ENCODE measurements around the gene PWP1. TPM values are rescaled to one million over a fixed set of nuclear protein-coding genes. Genes with fewer than 3 reads are reported as not detected.

The PWP1 gene
- total and polyA plus RNA-seq, 2 of the 4 experiments (the other 2 are of a cell fraction): 143 to 179 TPM

- H3K27ac ChIP-seq (ENCODE audit: insufficient read depth, low read length): no peak overlapping the region
- DNase-seq: no peak
- no peaks in the 10 kb centered on the region; the same call in 1 of the 2 replicates for H3K9me1 ChIP-seq (ENCODE audit: insufficient read depth, low read length)
Measured at GRCh38 chr12:107657621-107658020, 28.0 kb upstream of the PWP1 start.

More at GRCh38 chr12:107657621-107658020, 28.0 kb upstream of the PWP1 start:
- TF ChIP-seq CTCF (conservative IDR thresholded peaks at IDR 0.05; ENCODE audit: low read depth, low read length) (no peak), MAZ (IDR thresholded peaks at IDR 0.05; ENCODE audit: borderline replicate concordance, low read depth, low read length) (no peak), RAD21 (IDR thresholded peaks at IDR 0.05; ENCODE audit: low read length) (no peak), POLR2A (IDR thresholded peaks at IDR 0.05; ENCODE audit: low read depth, low read length) (no peak)
- H3K27me3 ChIP-seq (ENCODE audit: control insufficient read depth, insufficient read depth, low read length): no peaks in the 10 kb centered on the region
- no peak overlapping the region for H4K91ac ChIP-seq (ENCODE audit: insufficient read depth, low read depth, low read length)
- dilution Hi-C loops (cut with HindIII; ENCODE audit: low sequenced_read_pairs, unreplicated experiment) (no loop called here), in situ Hi-C loops (cut with MboI; ENCODE audit: low sequenced_read_pairs) (no loop called here), intact Hi-C loops (cut with micrococcal nuclease) (no loop called here)
- no peak overlapping the region for H2AK9ac ChIP-seq (replicated peaks; ENCODE audit: low read depth, low read length, poor library complexity)
- no peak overlapping the region for H2AFZ ChIP-seq (replicated peaks; ENCODE audit: low read length, poor library complexity)
- no peak overlapping the region for H4K8ac ChIP-seq (ENCODE audit: low read depth in 2 of 2, low read length in 2 of 2)
- POLR2A ChIA-PET (ENCODE audit: unreplicated experiment): no interaction called here
- ATAC-seq (ENCODE audit: low read depth): no peak
- no peaks in the 10 kb centered on the region for H3K79me1 ChIP-seq (ENCODE audit: low read depth in 1 of 2, low read length in 2 of 2)
- H2BK15ac ChIP-seq (ENCODE audit: low read depth, low read length): no peak overlapping the region
- no peak overlapping the region for H3K4me3 ChIP-seq (ENCODE audit: insufficient read depth, low read depth, low read length)
- H2AK5ac ChIP-seq (ENCODE audit: low read depth, low read length): no peak overlapping the region
- no peak overlapping the region for H2BK5ac ChIP-seq (ENCODE audit: low read depth, low read length, poor library complexity, severe bottlenecking)
- H2BK20ac ChIP-seq (ENCODE audit: low read depth, low read length): no peak overlapping the region
- H3K56ac ChIP-seq (ENCODE audit: extremely low read depth, insufficient read depth, low read length): no peak overlapping the region
- no peak overlapping the region for H3K9ac ChIP-seq (ENCODE audit: low read depth, low read length)
- H3K4me1 ChIP-seq (ENCODE audit: control insufficient read depth, insufficient read depth, low read length): no peaks in the 10 kb centered on the region
- no peak overlapping the region for H3K4ac ChIP-seq (ENCODE audit: low read depth, low read length)
- no peak overlapping the region for H2BK120ac ChIP-seq (ENCODE audit: low read depth, low read length)
- no peaks in the 10 kb centered on the region for H4K20me1 ChIP-seq (ENCODE audit: insufficient read depth, low read length)
- no peak overlapping the region for H3K18ac ChIP-seq (ENCODE audit: low read depth, low read length)
- 100% methylated on average over 2 of the region's 9 CpGs; no CpG with 5 or more reads in 1 of the 2 experiments for WGBS, 2 experiments (ENCODE audit: extremely low coverage in 2 of 2, insufficient read length in 1 of 2)
- H3K14ac ChIP-seq (replicated peaks; ENCODE audit: low read depth, low read length): no peak overlapping the region
- CTCF ChIA-PET: no interaction called here
- no peak overlapping the region for H3K4me2 ChIP-seq (ENCODE audit: low read depth, low read length)
- no TSS peak for BruUV-seq (replicated peaks)
- H4K5ac ChIP-seq (ENCODE audit: low read depth, low read length): no peak overlapping the region
- H3K9me3 ChIP-seq (ENCODE audit: control insufficient read depth, insufficient read depth, low read length): no peaks in the 10 kb centered on the region
- H3K23ac ChIP-seq (ENCODE audit: low read depth, low read length): no peak overlapping the region
- no peaks in the 10 kb centered on the region for H3K36me3 ChIP-seq (ENCODE audit: control insufficient read depth, insufficient read depth, low read length)

Measured in IMR-90 (cell line).